ENCODE data around the gene CERS6. TPM values are rescaled to one million over a fixed set of nuclear protein-coding genes. Genes with fewer than 3 reads are reported as not detected.
"Not testable (repeated sequence)": the region's sequence is repeated elsewhere in the genome, so short reads cannot be mapped to it uniquely, and the experiment has no call there.

CERS6 gene
- total RNA-seq, 4 donors from 2014 or later, result 45.0 to 61.2 (median 56.4) TPM

- Histone ChIP-seq H3K4me3 (no peak overlapping the region), H3K27me3 (no peaks in the 10 kb centered on the region), H3K27ac (no peak overlapping the region), H3K9me3 (no peaks in the 10 kb centered on the region), H3K36me3 (no peaks in the 10 kb centered on the region), H3K4me1 (peaks cover 0 to 17% (median 0%) of the 10 kb centered on the region in 3 donors)
- ATAC-seq, result no peak
- 90% methylated on average over 4 of the region's 4 CpGs for WGBS, 2 donors (ENCODE audit: low coverage in 1 of 2)
- no peak for TF ChIP-seq EP300 (IDR thresholded peaks at IDR 0.05)
- no peak for TF ChIP-seq POLR2AphosphoS5 (IDR thresholded peaks at IDR 0.05)
- TF ChIP-seq POLR2A (IDR thresholded peaks at IDR 0.05), result no peak
- no peak for TF ChIP-seq CTCF (IDR thresholded peaks at IDR 0.05)
Observed at GRCh38 chr2:168501466-168502065, 45.5 kb downstream of the CERS6 start.

GRCh38 chr2:168502852-168503251 is 46.8 kb downstream of the CERS6 start:
- WGBS, 2 donors (ENCODE audit: low coverage in 1 of 2), result 67 to 100% methylated on average over 1 to 2 of the region's 2 CpGs
- not testable (repeated sequence) for H3K4me3 ChIP-seq, H3K9me3 ChIP-seq, ATAC-seq, H3K27me3 ChIP-seq, H3K27ac ChIP-seq, H3K36me3 ChIP-seq
- H3K4me1 ChIP-seq, result peaks cover 0 to 17% (median 0%) of the 10 kb centered on the region in 3 donors

- ATAC-seq, result no peak
- Histone ChIP-seq H3K27me3 (no peaks in the 10 kb centered on the region), H3K4me3 (no peak overlapping the region), H3K4me1 (peaks cover 0 to 17% (median 0%) of the 10 kb centered on the region in 3 donors), H3K27ac (no peak overlapping the region), H3K9me3 (no peaks in the 10 kb centered on the region), H3K36me3 (no peaks in the 10 kb centered on the region)
- TF ChIP-seq POLR2A (IDR thresholded peaks at IDR 0.05) (no peak), EP300 (IDR thresholded peaks at IDR 0.05) (no peak), POLR2AphosphoS5 (IDR thresholded peaks at IDR 0.05) (no peak), CTCF (IDR thresholded peaks at IDR 0.05) (no peak)
- WGBS, 2 donors (ENCODE audit: low coverage in 1 of 2), result 94 to 100% methylated on average over 2 to 3 of the region's 3 CpGs
Observed at GRCh38 chr2:168503901-168504300, 47.8 kb downstream of the CERS6 start.

- Histone ChIP-seq H3K27ac (no peak overlapping the region), H3K9me3 (no peaks in the 10 kb centered on the region), H3K36me3 (no peaks in the 10 kb centered on the region), H3K27me3 (no peaks in the 10 kb centered on the region), H3K4me3 (no peak overlapping the region), H3K4me1 (peaks cover 0 to 17% (median 0%) of the 10 kb centered on the region in 3 donors)
- ATAC-seq, result no peak
- no peak for TF ChIP-seq POLR2AphosphoS5 (IDR thresholded peaks at IDR 0.05)
- TF ChIP-seq EP300 (IDR thresholded peaks at IDR 0.05), result no peak
- TF ChIP-seq CTCF (IDR thresholded peaks at IDR 0.05), result no peak
- no peak for TF ChIP-seq POLR2A (IDR thresholded peaks at IDR 0.05)
- WGBS, 2 donors (ENCODE audit: low coverage in 1 of 2), result 92 to 94% methylated on average over 2 of the region's 2 CpGs
Observed at GRCh38 chr2:168504323-168504722, 48.3 kb downstream of the CERS6 start.

- ATAC-seq, result no peak
- Histone ChIP-seq H3K27ac (no peak overlapping the region), H3K9me3 (no peaks in the 10 kb centered on the region), H3K4me3 (no peak overlapping the region), H3K36me3 (no peaks in the 10 kb centered on the region), H3K4me1 (peaks cover under 1 to 23% (median 11%) of the 10 kb centered on the region in 3 donors), H3K27me3 (no peaks in the 10 kb centered on the region)
- no peak for TF ChIP-seq EP300 (IDR thresholded peaks at IDR 0.05)
- TF ChIP-seq POLR2A (IDR thresholded peaks at IDR 0.05), result no peak
- TF ChIP-seq CTCF (IDR thresholded peaks at IDR 0.05), result no peak
- no peak for TF ChIP-seq POLR2AphosphoS5 (IDR thresholded peaks at IDR 0.05)
- WGBS, 2 donors (ENCODE audit: low coverage in 1 of 2), result 89 to 96% methylated on average over 6 of the region's 6 CpGs
Observed at GRCh38 chr2:168510125-168510756, 54.2 kb downstream of the CERS6 start.
